Measurements from ENCODE around the gene INSR.

INSR gene

GRCh38 chr19:7132054-7132453 is 162.2 kb downstream of the INSR start:
- no peak for DNase-seq

- no peak for DNase-seq
Measured at GRCh38 chr19:7130043-7130442, 164.2 kb downstream of the INSR start.

- no peak for DNase-seq
Measured at GRCh38 chr19:7126132-7126531, 168.1 kb downstream of the INSR start.

GRCh38 chr19:7125221-7125620 is 169.0 kb downstream of the INSR start:
- DNase-seq, result no peak

- DNase-seq, result no peak
Measured at GRCh38 chr19:7124782-7125181, 169.4 kb downstream of the INSR start.

- no peak for DNase-seq
Measured at GRCh38 chr19:7122701-7123100, 171.5 kb downstream of the INSR start.

- DNase-seq, result no peak
Measured at GRCh38 chr19:7120499-7120898, 173.7 kb downstream of the INSR start.

GRCh38 chr19:7119582-7119981 is 174.6 kb downstream of the INSR start:
- no peak for DNase-seq

- DNase-seq, result no peak
Measured at GRCh38 chr19:7117248-7117647, 177.0 kb downstream of the INSR start.

- no peak for DNase-seq
Measured at GRCh38 chr19:7115721-7116120, 178.5 kb downstream of the INSR start.

- DNase-seq, result no peak
Measured at GRCh38 chr19:7113233-7113632, 181.0 kb downstream of the INSR start.

- no peak for DNase-seq
Measured at GRCh38 chr19:7112675-7113074, 181.5 kb downstream of the INSR start.

GRCh38 chr19:7109678-7110289 is 184.4 kb downstream of the INSR start:
- no peak for DNase-seq

- no peak for DNase-seq
Measured at GRCh38 chr19:7106711-7107657, 187.2 kb downstream of the INSR start.

- DNase-seq, result no peak
Measured at GRCh38 chr19:7104747-7105447, 189.3 kb downstream of the INSR start.

- DNase-seq, result no peak
Measured at GRCh38 chr19:7101498-7102253, 192.5 kb downstream of the INSR start.

GRCh38 chr19:7099597-7099921 is 194.7 kb downstream of the INSR start:
- DNase-seq, result no peak

GRCh38 chr19:7098701-7099596 is 195.3 kb downstream of the INSR start:
- DNase-seq, result peak; percentile 90

- DNase-seq, result no peak
Measured at GRCh38 chr19:7098096-7098495, 196.1 kb downstream of the INSR start.

- no peak for DNase-seq
Measured at GRCh38 chr19:7088999-7089398, 205.2 kb downstream of the INSR start.

GRCh38 chr19:7083076-7083956 is 210.9 kb downstream of the INSR start:
- DNase-seq, result no peak
